GM23338 (cell line): Measurements from ENCODE around the gene DIP2B. TPM values are rescaled to one million over a fixed set of nuclear protein-coding genes. Genes with fewer than 3 reads are reported as not detected.

ENCODE experiments used
- ATAC-seq: fragments of 200-7000 bp; cut with Tn5 transposase; 3 replicates; pipeline ENCODE4 v1.9.1; 2020
- DNase-seq: peaks from one replicate; pipeline ENCODE4 v3.0.0-alpha.2; 2015; ENCODE audit warnings: low spot score
- H2AFZ ChIP-seq: fragments of 200-600 bp; sonication (generic); 2 replicates; pipeline ENCODE4 v1.8.0; 2016; ENCODE audit warnings: antibody characterized with exemption, mild to moderate bottlenecking, moderate library complexity
- H3F3A ChIP-seq: fragments of 200-600 bp; sonication (generic); replicated peaks from 2 replicates; pipeline ENCODE4 v1.8.0; 2017; ENCODE audit warnings: antibody characterized with exemption, mixed run types, low read depth
- H3K27ac ChIP-seq: fragments of 200-600 bp; sonication (generic); 2 replicates; pipeline ENCODE4 v1.6.1; 2016; ENCODE audit warnings: low read depth
- H3K27me3 ChIP-seq: fragments of 200-600 bp; sonication (generic); 2 replicates; pipeline ENCODE4 v1.8.0; 2016; ENCODE audit warnings: mild to moderate bottlenecking, mixed run types, moderate library complexity; ENCODE audit not compliant: insufficient read depth
- H3K36me3 ChIP-seq: fragments of 200-600 bp; sonication (generic); 2 replicates; pipeline ENCODE4 v1.8.0; 2016; ENCODE audit warnings: mild to moderate bottlenecking; ENCODE audit not compliant: insufficient read depth
- H3K4me1 ChIP-seq: fragments of 200-600 bp; sonication (generic); 2 replicates; pipeline ENCODE4 v1.8.0; 2016; ENCODE audit warnings: mild to moderate bottlenecking, moderate library complexity; ENCODE audit not compliant: insufficient read depth
- H3K4me2 ChIP-seq: fragments of 200-600 bp; sonication (generic); 2 replicates; pipeline ENCODE4 v1.7.1; 2017; ENCODE audit warnings: mixed run types
- H3K4me3 ChIP-seq: fragments of 200-600 bp; sonication (generic); 2 replicates; pipeline ENCODE4 v1.6.1; 2016; ENCODE audit warnings: mixed run types
- H3K79me2 ChIP-seq: fragments of 200-600 bp; sonication (generic); replicated peaks from 2 replicates; pipeline ENCODE4 v1.8.0; 2017; ENCODE audit warnings: mild to moderate bottlenecking; ENCODE audit not compliant: insufficient read depth
- H3K9me2 ChIP-seq: fragments of 200-600 bp; sonication (generic); 2 replicates; pipeline ENCODE4 v1.8.0; 2017; ENCODE audit not compliant: insufficient read depth
- H4K20me1 ChIP-seq: fragments of 200-600 bp; sonication (generic); replicated peaks from 2 replicates; pipeline ENCODE4 v1.8.0; 2017; ENCODE audit warnings: mild to moderate bottlenecking; ENCODE audit not compliant: insufficient read depth
- H3K27ac Mint-ChIP-seq: 2 replicates; pipeline ENCODE4 v1.8.0; 2020; ENCODE audit warnings: inconsistent platforms, mild to moderate bottlenecking, moderate library complexity, mixed read lengths
- H3K27me3 Mint-ChIP-seq: 3 replicates; pipeline ENCODE4 v1.8.0; 2022; ENCODE audit warnings: low read depth, mild to moderate bottlenecking, moderate library complexity, mixed read lengths, inconsistent platforms; ENCODE audit not compliant: insufficient read depth, poor library complexity
- H3K36me3 Mint-ChIP-seq: 3 replicates; pipeline ENCODE4 v1.8.0; 2021; ENCODE audit warnings: low read depth, mild to moderate bottlenecking, inconsistent platforms, moderate library complexity, mixed read lengths
- H3K4me1 Mint-ChIP-seq: 3 replicates; pipeline ENCODE4 v1.8.0; 2020; ENCODE audit warnings: mild to moderate bottlenecking, inconsistent platforms, mixed read lengths
- H3K4me3 Mint-ChIP-seq: 3 replicates; pipeline ENCODE4 v1.8.0; 2021; ENCODE audit warnings: moderate library complexity, mild to moderate bottlenecking, inconsistent platforms, mixed read lengths
- H3K9me3 Mint-ChIP-seq: 3 replicates; pipeline ENCODE4 v1.8.0; 2020; ENCODE audit warnings: moderate library complexity, mild to moderate bottlenecking, inconsistent platforms, mixed read lengths
- CREB1 ChIP-seq: fragments of 250-450 bp; sonication (Bioruptor Pico); IDR thresholded peaks from 2 replicates; pipeline ENCODE4 v1.5.0; 2020; ENCODE audit warnings: low read depth, mild to moderate bottlenecking, moderate library complexity
- CTCF ChIP-seq, 2 experiments: fragments of 200-600 bp in 1 of 2; sonication (generic) in 1 of 2; conservative IDR thresholded peaks; 2 replicates each; pipeline versions ENCODE4 v1.5.1 to v1.6.1; 2016 to 2017; ENCODE audit warnings: antibody characterized with exemption in 2 of 2, low read depth in 2 of 2, mild to moderate bottlenecking in 2 of 2, moderate library complexity in 1 of 2
- ETS1 ChIP-seq: IDR thresholded peaks from 2 replicates; pipeline ENCODE4 v1.6.1; 2016; ENCODE audit warnings: antibody characterized with exemption
- EZH2 ChIP-seq: fragments of 200-600 bp; sonication (generic); IDR thresholded peaks from one replicate; pipeline ENCODE4 v1.8.0; 2017; ENCODE audit warnings: antibody characterized with exemption, mild to moderate bottlenecking, low read depth; ENCODE audit not compliant: unreplicated experiment
- EZH2phosphoT487 ChIP-seq: fragments of 200-600 bp; sonication (generic); IDR thresholded peaks from one replicate; pipeline ENCODE4 v1.8.1; 2018; ENCODE audit warnings: antibody characterized with exemption; ENCODE audit not compliant: unreplicated experiment
- JUNB ChIP-seq: IDR thresholded peaks from one replicate; pipeline ENCODE4 v1.6.1; 2016; ENCODE audit warnings: antibody characterized with exemption; ENCODE audit not compliant: unreplicated experiment
- NANOG ChIP-seq: IDR thresholded peaks from 2 replicates; pipeline ENCODE4 v1.6.1; 2016; ENCODE audit warnings: antibody characterized with exemption, borderline replicate concordance
- POLR2AphosphoS5 ChIP-seq: IDR thresholded peaks from 2 replicates; pipeline ENCODE4 v1.6.1; 2016; ENCODE audit warnings: antibody characterized with exemption, low read depth
- REST ChIP-seq: IDR thresholded peaks from one replicate; pipeline ENCODE4 v1.6.1; 2018; ENCODE audit warnings: antibody characterized with exemption; ENCODE audit not compliant: unreplicated experiment
- STAT1 ChIP-seq: IDR thresholded peaks from one replicate; pipeline ENCODE4 v1.6.1; 2016; ENCODE audit warnings: antibody characterized with exemption; ENCODE audit not compliant: unreplicated experiment
- ZNF114 ChIP-seq: fragments of 250-450 bp; sonication (Bioruptor Pico); IDR thresholded peaks from 2 replicates; pipeline ENCODE4 v1.5.0; 2020; ENCODE audit warnings: mild to moderate bottlenecking, moderate library complexity
- ZNF331 ChIP-seq: fragments of 250-450 bp; sonication (Bioruptor Pico); IDR thresholded peaks from 2 replicates; pipeline ENCODE4 v1.5.0; 2020; ENCODE audit warnings: low read depth, mild to moderate bottlenecking, moderate library complexity
- ZNF462 ChIP-seq: fragments of 250-450 bp; sonication (Bioruptor Pico); IDR thresholded peaks from 2 replicates; pipeline ENCODE4 v1.5.0; 2020; ENCODE audit warnings: mild to moderate bottlenecking, moderate library complexity
- polyA plus RNA-seq: library from polyadenylated mRNA; unstranded; fragments of >200 nt; fragmentation: Nextera tagmentation; extraction: Ambion mirVana; gene quantifications from 2 replicates; pipeline ENCODE4 v1.2.1, GENCODE V29; 2016
- total RNA-seq: library from RNA; depleted of rRNA; stranded (reverse); fragments of >200 nt; shearing (Covaris generic); gene quantifications from 2 replicates; pipeline ENCODE4 v1.2.3, GENCODE V29; 2014

Gene DIP2B
- total and polyA plus RNA-seq, 2 experiments from 2014 or later = 8.0 to 36.4 TPM

GRCh38 chr12:50784501-50784900 is 279.7 kb downstream of the DIP2B start:
- H4K20me1 ChIP-seq = peaks cover 2% of the 10 kb centered on the region; the same call in 1 of the 2 replicates
- no peaks in the 10 kb centered on the region for H3K4me1 Mint-ChIP-seq
- DNase-seq (no peak), ATAC-seq (no peak)
- no peak overlapping the region for H2AFZ ChIP-seq
- peaks cover 39% of the 10 kb centered on the region for H3K36me3 Mint-ChIP-seq
- H3K4me3 ChIP-seq = no peak overlapping the region
- peaks cover 42% of the 10 kb centered on the region for H3K79me2 ChIP-seq
- H3K4me2 ChIP-seq = no peak overlapping the region
- no peaks in the 10 kb centered on the region for H3K9me2 ChIP-seq
- no peak for TF ChIP-seq NANOG
- TF ChIP-seq ZNF462 (CRISPR knock-in tag) = no peak
- TF ChIP-seq CREB1 = no peak
- TF ChIP-seq ZNF114 = no peak
- TF ChIP-seq CTCF (conservative IDR thresholded peaks at IDR 0.05; ENCODE audit: low read depth in 2 of 2) = no peak
- TF ChIP-seq ZNF331 = no peak
- TF ChIP-seq STAT1 = no peak
- no peak for TF ChIP-seq POLR2AphosphoS5
- TF ChIP-seq REST = no peak
- TF ChIP-seq EZH2phosphoT487 = no peak
- TF ChIP-seq EZH2 = no peak
- TF ChIP-seq JUNB = no peak
- TF ChIP-seq ETS1 = no peak
- 0 out of 2 replicates have a peak, but pooled peaks cover 3% of the 10 kb centered on the region for H3K4me1 ChIP-seq
- H3K9me3 Mint-ChIP-seq = peaks cover 11% of the 10 kb centered on the region; the same call in 2 of the 3 replicates
- peaks cover 2% of the 10 kb centered on the region for H3K27me3 Mint-ChIP-seq
- no peak overlapping the region for H3K4me3 Mint-ChIP-seq
- H3K36me3 ChIP-seq = no peaks in the 10 kb centered on the region
- H3K27me3 ChIP-seq = no peaks in the 10 kb centered on the region
- no peak overlapping the region for H3K27ac Mint-ChIP-seq
- no peaks in the 10 kb centered on the region for H3F3A ChIP-seq
- no peak overlapping the region for H3K27ac ChIP-seq
